Measurements from ENCODE around the gene FCGR1A. TPM values are rescaled to one million over a fixed set of nuclear protein-coding genes. Genes with fewer than 3 reads are reported as not detected.
"Not testable (repeated sequence)": the region's sequence is repeated elsewhere in the genome, so short reads cannot be mapped to it uniquely, and the experiment has no call there.

FCGR1A gene
- 1 to 10 TPM in 3 of 4 donors, under 1 TPM in 1; 0.91 to 2.6 (median 1.8) TPM for polyA plus RNA-seq (ENCODE audit: insufficient read length in 4 of 4)

DNA sequence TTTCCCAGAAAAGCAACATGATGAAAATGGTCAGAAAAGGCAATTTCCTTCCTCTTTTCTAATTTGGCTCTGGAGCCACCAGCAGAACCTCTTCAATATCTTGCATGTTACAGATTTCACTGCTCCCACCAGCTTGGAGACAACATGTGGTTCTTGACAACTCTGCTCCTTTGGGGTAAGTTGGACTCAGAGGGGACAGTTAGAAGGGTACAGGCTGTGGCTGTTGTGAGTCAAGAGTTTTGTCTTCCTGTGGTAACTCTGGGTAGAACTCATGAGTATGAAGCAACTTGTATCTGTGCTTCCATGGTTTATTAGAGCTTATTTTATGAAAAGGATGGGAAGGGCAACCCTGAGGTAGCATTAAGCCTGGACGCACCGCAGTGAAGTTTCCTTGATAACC, at the start of gene FCGR1A:
Gene FCGR1A, plus strand, starts transcription at position 95 of the 400 bp plus-strand sequence. Its CDS starts 50 bp downstream, at position 145.
- not testable (repeated sequence) for DNase-seq (ENCODE audit: low read depth in 4 of 4, low spot score in 2 of 4)

DNA sequence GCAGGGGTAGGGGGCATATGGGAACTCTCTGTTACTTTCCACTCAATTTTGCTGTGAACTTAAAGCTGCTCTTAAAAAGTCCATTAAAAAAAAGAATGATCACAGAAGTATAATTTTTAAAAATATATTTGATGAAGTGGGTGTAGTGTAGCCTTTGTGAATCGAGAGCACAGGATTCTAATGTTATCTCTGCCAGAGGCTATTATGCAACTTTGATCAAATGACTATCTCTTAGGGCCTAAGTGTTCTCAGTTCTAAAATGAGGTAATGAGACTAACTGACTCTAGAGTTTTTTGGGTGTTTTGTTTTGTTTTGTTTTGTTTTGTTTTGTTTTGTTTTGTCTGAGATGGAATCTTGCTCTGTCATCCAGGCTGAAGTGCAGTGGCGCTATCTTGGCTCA, 49.7 kb upstream of the FCGR1A start:
- DNase-seq (ENCODE audit: low read depth in 4 of 4, low spot score in 2 of 4) = not testable (repeated sequence)

DNA sequence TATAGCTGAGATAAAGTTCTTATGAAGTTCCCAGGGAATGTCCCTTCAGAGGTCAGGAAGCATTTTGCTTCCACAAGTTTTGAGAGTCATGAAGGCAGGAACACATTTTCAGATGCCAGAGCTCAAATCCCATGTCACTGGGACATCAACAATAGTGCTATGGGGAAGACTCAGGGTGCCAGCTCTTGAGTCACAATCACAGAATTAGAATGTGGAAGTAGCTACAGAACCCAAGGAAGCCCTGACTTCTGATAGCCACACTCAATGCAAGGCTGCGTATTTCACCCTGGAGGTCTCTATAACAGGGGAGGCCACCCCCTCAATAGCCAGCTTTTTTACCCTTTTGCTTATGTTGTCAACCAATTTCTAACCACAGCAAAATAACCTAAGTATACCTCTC, 47.8 kb upstream of the FCGR1A start:
- not testable (repeated sequence) for DNase-seq (ENCODE audit: low read depth in 4 of 4, low spot score in 2 of 4)

DNA sequence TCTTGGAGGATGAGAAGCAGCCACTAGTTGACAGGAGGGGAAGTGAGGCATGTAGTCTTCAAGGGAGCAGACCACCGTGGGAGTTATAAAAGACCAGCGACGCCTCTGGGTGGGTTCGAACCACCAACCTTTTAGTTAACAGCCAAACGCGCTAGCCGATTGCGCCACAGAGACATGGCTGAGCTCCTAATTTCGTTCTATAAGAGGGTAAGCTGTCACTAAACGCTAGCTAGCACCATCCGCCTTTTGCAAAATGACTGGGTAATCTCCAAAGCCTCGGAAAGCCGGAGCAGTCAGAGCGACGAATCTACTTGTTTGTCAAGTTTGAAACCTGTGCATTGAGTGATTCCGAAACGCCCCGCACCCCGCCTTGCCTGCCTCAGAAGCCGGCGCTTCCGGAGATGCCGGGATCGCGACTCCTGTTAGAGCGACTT, 42.3 kb upstream of the FCGR1A start:
- not testable (repeated sequence) for DNase-seq (ENCODE audit: low read depth in 4 of 4, low spot score in 2 of 4)

DNA sequence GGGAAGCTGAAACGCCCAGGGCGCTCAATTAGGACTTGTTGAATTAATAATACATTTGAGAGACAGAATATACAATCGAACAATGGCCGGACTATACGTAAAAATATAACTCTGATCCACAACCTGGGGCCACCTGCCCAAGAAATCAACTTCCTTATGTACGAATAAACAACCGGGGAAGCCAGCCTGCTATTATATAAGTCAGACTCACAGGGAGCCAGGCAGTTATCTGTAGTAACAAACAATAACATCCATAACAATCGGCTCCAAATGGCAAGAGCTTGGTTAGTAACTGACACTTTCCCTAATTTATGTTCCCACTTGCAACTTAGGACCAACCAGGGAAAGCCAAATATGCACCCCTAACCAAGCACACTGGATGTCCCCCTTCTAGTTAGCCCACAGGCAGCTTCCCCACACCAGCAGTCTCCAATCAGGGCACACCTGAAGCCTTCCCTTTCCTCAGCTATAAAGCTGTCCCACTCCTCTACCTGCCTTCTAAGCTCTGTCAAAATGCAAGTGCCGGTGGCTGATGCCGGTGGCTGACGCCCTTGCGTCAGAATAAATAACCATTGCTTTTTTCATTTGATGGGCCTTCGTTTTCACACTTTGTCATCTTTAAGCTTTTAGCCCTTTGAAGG, 41.8 kb upstream of the FCGR1A start:
- not testable (repeated sequence) for DNase-seq (ENCODE audit: low read depth in 4 of 4, low spot score in 2 of 4)

DNA sequence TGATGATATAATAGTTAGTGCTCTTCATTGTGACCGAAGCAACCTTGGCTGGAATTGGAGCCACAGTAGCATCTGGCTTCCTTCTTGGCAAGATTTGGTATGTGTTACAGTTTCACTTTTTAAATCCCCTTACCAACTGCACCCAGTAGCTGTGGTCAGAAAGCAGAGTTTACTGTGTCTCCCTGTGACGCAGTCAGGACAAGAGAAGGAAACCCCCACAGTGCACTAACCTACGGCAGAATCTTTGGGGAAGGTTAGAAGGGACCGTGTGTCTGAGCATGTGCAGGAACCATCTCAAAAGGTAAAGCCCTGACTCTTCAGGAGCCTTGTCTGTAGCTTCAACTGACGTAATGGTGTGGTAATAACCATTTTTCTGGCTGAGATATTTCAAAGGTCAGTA, 40.6 kb upstream of the FCGR1A start:
- not testable (repeated sequence) for DNase-seq (ENCODE audit: low read depth in 4 of 4, low spot score in 2 of 4)

DNA sequence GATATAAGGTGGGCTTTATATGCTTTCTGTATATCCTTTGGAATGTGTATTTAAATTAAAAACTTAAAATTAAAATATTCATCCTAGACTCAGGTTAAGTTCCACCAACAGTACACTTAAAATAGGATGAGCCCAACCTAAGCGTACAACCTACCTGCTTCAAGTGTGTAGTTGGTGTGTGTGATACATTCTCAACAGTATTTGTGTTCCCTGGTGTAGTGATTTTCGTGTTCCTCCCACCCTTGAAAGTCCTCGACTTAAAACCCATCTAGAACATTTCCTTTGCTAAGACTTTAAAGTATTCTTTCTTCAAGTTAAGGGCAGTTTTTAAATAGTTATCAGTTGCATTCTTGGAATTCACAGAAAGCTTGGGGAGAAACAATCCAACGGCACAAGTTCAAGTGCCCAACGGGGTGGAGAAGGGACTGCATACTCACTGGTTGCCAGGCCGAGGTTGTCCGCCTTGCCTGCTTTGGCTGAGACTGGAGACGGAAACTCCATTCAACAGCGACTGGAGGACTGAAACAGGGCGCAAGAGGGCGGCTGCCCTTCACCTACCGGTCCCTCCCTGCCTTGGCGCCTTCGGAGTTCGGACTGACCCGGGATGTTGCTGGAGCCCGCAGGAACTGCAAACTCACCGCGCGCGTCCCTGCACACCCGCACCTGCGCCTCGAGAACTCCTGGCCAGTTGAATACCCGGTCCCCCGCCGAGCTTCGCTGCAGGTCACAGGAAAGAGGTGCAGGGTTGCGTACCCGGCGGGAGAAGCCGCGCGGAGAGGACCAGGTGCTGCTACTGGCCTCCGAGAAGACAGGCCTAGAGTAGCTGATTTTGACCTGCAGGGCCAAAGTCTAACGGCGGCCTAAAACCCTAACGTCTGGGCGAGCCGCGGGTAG, 35.8 kb upstream of the FCGR1A start:
- not testable (repeated sequence) for DNase-seq (ENCODE audit: low read depth in 4 of 4, low spot score in 2 of 4)

DNA sequence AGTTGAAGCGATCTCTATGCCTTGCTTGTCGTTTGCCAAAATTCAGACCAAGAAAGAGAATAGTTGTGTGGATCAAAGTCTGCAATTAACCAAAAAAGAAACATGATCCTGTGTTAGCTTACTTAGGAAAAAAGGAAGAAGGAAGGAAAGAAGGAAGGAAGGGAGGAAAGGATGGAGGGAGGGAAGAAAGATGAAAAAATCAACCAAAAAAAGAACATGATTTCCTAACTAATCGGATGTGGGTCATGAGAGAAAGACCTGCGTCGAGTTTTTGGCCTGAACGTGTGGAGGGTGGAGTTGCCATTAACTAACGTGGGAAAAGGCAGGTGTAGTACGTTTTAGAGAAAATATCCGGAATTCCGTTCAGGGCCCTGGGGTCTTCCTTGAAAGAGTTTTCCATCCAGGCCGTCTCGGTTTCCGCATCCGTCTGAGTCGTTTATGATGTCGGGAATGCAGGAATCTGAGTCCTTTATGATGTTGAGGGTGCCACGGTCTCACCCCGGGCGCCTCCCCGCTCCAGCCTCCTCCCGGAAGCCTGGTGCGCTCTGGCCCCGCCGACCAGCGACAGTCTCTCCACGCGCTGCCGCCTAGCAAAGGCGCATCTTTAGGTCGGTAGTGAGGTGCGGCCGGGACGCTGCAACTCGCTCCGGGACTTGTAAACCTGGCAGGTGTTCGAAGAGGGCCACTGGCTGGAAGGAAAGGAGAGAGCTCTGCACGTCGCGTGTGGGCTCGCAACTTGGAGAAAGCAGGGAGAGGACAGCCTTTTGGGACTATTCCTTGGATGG, 34.9 kb upstream of the FCGR1A start:
- DNase-seq (ENCODE audit: low read depth in 4 of 4, low spot score in 2 of 4) = not testable (repeated sequence)

DNA sequence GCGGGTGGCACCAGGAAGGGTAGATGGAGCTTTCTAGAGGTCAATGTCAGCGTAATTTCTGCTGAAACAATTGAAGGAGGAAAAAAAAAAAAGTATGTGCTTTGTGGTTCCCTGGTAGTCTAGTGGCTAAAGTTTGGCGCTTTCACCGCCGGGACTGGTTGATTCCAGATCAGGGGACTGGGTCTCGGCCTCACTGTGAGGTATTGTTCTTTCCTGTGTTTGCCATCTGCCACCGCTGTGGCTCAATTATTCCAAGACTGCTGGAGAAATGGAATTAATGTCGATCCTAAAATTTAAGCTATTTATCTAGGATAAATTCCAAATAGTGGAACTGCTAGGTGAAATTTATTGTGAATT, 34.4 kb upstream of the FCGR1A start:
- not testable (repeated sequence) for DNase-seq (ENCODE audit: low read depth in 4 of 4, low spot score in 2 of 4)

DNA sequence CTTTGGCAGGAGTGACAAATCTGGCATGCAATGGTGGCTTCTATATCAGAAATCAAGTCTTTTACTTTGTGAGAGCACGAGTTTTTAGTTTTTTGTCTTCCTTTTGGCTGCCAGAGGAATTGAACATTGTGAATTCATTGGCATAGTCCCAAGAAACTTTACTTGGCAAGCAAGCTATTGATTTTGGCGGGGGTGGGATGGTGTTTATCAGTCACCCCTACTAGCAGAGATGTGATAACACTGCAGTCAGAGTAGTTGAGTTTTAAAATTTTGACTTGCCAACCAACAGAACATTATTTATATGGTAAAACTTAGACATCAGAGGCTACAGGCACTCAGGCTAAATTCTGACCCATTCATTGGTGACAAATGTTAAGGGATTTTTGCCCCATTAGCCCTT, 31.9 kb upstream of the FCGR1A start:
- not testable (repeated sequence) for DNase-seq (ENCODE audit: low read depth in 4 of 4, low spot score in 2 of 4)

DNA sequence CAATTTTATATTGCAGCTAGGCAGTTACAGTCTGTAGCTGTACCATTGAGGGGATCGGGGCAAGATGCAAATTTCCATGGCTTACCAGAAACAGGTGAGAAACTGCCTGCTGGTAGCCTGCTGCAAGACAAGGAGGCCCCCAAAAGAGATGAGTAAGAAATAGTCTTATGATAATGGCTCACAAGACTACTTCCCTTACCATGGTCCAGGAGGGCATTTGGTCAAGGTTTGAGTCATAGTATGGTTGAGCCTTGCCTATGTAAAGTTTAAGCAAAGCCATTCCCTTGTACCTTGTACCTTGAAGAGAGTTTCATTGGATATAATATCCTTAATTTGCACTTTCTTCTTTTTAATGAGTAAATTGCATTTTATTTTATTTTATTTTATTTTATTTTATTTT, 30.3 kb upstream of the FCGR1A start:
- DNase-seq (ENCODE audit: low read depth in 4 of 4, low spot score in 2 of 4) = not testable (repeated sequence)

DNA sequence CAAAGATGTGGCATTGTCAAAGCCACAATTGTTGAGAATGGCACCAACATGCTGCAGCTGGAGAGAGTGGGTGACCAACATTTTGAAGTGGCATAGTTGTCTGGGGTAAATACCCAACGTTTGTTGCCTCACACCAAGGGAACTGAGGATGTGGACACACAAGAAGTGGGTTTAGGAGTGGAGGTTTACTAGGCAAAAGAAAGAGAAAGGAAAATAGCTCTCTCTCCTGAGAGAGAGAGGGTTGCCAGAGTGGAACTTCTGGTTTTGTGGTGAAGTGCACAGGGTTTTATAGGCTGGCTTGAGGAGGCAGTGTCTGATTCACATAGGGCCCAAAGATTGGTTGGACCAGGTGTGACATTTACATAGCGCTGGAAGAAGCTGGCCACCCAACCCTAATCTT, 29.0 kb upstream of the FCGR1A start:
- not testable (repeated sequence) for DNase-seq (ENCODE audit: low read depth in 4 of 4, low spot score in 2 of 4)

DNA sequence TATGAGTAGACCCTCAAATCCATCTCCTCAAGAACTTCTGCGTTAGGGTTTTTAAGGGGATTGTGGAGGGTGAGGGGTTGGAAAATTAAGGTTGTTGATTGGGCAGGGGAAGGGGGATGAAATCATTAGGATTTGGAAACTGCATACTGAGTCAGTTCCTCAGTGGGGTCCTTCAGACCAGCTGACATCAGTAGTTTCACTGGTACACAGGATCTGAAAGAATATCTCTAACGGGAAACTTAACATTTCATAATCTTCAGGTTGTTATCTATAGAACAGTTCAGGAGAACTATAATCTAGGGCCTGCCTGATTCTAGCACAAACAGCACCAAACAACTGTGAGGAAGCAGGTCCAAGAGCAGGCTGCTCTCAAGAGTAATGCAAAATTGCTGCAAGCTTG, 27.2 kb upstream of the FCGR1A start:
- not testable (repeated sequence) for DNase-seq (ENCODE audit: low read depth in 4 of 4, low spot score in 2 of 4)

DNA sequence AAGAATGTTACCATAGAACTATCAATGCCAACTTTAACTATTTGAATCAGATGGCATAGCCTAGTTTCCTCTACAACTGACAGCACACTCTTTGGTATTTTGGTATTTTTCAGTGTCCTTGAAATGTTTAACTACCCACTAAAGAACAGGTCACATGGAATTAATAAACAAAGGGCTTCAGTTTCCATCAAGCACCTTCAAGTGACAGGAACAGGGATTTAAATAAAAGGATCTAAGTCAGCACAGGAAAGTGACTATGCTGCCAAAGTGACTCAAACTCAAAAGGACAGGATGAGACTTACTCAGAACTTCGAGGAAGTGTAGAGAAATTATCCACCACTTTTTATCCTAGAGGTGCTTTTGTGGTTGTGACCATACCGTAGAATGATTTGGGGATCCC, 20.2 kb upstream of the FCGR1A start:
- not testable (repeated sequence) for DNase-seq (ENCODE audit: low read depth in 4 of 4, low spot score in 2 of 4)

DNA sequence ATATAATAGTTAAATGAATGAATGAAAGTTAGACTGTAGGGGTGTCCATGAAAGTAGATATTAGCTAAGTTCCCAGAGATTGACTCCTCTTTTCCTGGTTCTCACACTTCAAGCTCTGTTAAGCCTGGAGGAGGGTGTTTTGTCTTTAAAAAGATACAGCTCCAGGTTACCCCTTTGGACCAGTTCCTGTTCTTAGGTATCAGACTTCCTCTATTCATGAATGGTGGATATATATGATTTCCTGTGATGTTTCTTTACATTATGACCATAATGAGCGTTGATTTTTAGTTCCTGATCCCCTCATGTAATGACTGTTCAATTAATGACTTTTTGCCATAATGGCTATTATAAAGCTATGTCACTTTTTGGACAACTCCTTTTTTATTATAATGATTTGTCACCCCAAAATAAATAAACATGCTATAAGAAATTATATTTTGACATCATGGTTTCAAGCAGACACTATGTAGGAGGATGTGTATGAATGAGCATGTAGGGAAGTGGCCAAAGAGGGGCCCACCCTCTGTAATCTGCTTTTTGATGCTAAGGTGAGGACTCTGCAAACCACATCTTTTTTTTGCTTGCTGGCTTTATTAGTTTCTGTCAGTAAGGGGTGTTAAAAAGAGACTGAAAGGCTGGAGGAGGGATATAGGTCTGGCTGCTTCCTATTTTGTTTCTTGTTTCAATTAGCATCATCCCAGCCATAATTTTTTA, 18.2 kb upstream of the FCGR1A start:
- DNase-seq (ENCODE audit: low read depth in 4 of 4, low spot score in 2 of 4) = not testable (repeated sequence)

DNA sequence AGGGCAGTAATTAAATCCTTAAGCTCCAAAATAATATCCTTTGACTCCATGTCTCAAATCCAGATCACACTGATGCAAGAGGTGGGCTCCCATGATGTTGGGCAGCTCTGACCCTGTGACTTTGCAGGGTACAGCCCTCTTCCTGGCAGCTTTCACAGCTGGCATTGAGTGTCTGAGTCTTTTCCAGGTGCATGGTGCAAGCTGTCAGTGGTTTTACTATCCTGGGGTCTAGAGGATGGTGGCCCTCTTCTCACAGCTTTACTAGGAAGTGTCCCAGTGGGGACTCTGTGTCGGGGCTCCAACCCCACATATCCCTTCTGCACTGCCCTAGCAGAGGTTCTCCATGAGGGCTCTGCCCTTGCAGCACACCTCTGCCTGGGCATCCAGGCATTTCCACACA, 16.3 kb upstream of the FCGR1A start:
- not testable (repeated sequence) for DNase-seq (ENCODE audit: low read depth in 4 of 4, low spot score in 2 of 4)

DNA sequence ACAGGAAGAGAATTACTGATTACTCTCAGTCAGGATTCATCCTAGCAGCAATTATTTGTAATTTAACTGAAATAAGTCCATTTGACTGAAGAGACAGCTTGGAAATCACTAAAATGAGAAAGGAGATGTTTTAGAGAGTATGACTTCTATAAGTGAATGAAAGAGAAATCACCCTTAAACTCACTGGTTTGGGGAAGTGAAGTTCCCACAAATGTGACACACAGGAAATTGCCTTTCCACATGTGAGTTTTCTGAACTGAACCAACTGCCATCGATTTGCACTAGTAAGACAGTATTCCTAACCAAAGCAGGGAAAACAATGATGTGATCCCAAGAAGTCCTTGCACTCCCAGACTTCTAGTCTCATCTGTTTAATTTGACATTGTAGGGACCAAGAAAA, 13.3 kb upstream of the FCGR1A start:
- DNase-seq (ENCODE audit: low read depth in 4 of 4, low spot score in 2 of 4) = not testable (repeated sequence)

DNA sequence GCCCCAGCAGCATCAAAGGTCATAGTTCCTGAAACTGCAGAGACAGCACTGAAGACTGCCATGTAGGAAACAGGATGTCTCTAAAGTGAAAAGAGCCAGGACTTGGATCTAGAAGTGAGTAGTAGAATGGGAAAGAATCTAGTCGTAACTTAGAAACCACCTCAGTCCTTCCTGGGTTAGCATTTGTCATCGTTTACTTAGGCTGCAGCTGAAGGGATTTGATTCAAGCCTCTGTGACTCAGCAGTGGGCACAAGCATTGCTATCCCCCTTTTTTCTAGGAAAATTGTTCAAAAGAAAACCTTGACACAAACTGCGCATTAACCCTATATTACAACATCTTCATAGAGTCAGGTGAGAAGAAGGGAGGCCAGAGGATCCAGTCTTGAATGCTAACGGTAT, 11.8 kb upstream of the FCGR1A start:
- DNase-seq (ENCODE audit: low read depth in 4 of 4, low spot score in 2 of 4) = not testable (repeated sequence)

DNA sequence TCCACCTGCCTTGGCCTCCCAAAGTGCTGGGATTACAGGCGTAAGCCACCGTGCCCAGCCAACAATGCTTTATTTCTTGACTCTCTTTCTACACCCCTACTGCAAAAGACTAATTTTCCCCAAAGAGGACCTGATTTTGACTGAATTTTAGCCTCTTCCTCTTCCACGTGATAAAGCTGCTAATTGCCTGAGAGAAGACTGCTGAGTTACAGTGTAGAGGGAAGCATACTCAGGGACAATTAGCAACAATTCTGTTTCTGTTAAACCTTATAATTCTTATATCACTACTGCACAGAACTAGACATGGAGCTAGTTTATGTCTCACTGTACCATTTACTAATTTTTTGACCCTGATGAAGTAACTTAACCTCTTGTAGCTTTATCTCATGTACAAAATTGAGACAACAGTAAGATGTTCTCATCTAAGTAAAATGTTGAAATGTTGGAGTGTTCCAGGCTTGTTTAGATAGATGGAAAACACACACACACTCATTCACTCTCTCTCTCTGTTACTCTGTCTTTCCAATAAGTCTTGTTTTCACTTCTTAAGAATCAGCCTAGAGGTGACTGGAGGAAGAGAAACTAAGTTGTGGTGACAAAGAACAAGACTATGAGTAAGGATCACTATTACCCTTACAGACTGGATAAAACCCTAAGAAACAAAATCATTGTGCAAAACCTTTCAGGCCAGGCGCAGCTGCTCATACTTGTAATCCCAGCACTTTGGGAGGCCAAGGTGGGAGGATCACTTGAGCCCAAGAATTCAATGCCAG, 10.7 kb upstream of the FCGR1A start:
- not testable (repeated sequence) for DNase-seq (ENCODE audit: low read depth in 4 of 4, low spot score in 2 of 4)
